ENCODE measurements around the gene KIF26B. TPM values are rescaled to one million over a fixed set of nuclear protein-coding genes. Genes with fewer than 3 reads are reported as not detected.

Gene KIF26B
- total RNA-seq, 3 donors from 2014 or later (not counting 1 experiment from before 2014, with no cell fraction given), result 0.16 to 0.96 (median 0.18) TPM

GRCh38 chr1:245600658-245601057 is 445.9 kb downstream of the KIF26B start:
- Histone ChIP-seq H3K4me1 (ENCODE audit: control insufficient read depth, insufficient read depth, low read length) (no peaks in the 10 kb centered on the region), H3K4me3 (ENCODE audit: low read length) (no peak overlapping the region), H3K27me3 (ENCODE audit: control insufficient read depth, insufficient read depth, low read length) (no peaks in the 10 kb centered on the region), H3K36me3 (ENCODE audit: control insufficient read depth, insufficient read depth, low read length) (no peaks in the 10 kb centered on the region), H3K9me3 (ENCODE audit: control insufficient read depth, insufficient read depth, low read length) (no peaks in the 10 kb centered on the region), H3K27ac (ENCODE audit: low read length) (no peak overlapping the region)
- 93% methylated on average over 4 of the region's 4 CpGs for WGBS (ENCODE audit: insufficient coverage)
- no peaks in the 10 kb centered on the region for H3K9me3 Mint-ChIP-seq
- no peak overlapping the region for H3K4me3 Mint-ChIP-seq
- peaks cover 0 to 5% of the 10 kb centered on the region in 2 donors for H3K27me3 Mint-ChIP-seq (ENCODE audit: low read depth in 2 of 2)
- TF ChIP-seq CTCF (IDR thresholded peaks at IDR 0.05), result no peak
- no peaks in the 10 kb centered on the region for H3K36me3 Mint-ChIP-seq
- H3K27ac Mint-ChIP-seq, result no peak overlapping the region
- intact Hi-C loops (cut with micrococcal nuclease), result no loop called here
- no peak for ATAC-seq
- no peak for DNase-seq
- H3K4me1 Mint-ChIP-seq, result no peaks in the 10 kb centered on the region

- Histone ChIP-seq H3K27me3 (ENCODE audit: control insufficient read depth, insufficient read depth, low read length) (no peaks in the 10 kb centered on the region), H3K9me3 (ENCODE audit: control insufficient read depth, insufficient read depth, low read length) (no peaks in the 10 kb centered on the region), H3K36me3 (ENCODE audit: control insufficient read depth, insufficient read depth, low read length) (no peaks in the 10 kb centered on the region), H3K4me1 (ENCODE audit: control insufficient read depth, insufficient read depth, low read length) (peaks cover 4% of the 10 kb centered on the region), H3K4me3 (ENCODE audit: low read length) (no peak overlapping the region), H3K27ac (ENCODE audit: low read length) (no peak overlapping the region)
- Mint-ChIP-seq H3K4me1 (peaks cover 6 to 12% of the 10 kb centered on the region in 2 donors), H3K36me3 (no peaks in the 10 kb centered on the region), H3K27ac (no peak overlapping the region), H3K9me3 (no peaks in the 10 kb centered on the region), H3K4me3 (no peak overlapping the region), H3K27me3 (ENCODE audit: low read depth in 2 of 2) (peaks cover 6 to 7% of the 10 kb centered on the region in 2 donors)
- ATAC-seq, result no peak
- no peak for DNase-seq
- 81% methylated on average over 6 of the region's 6 CpGs for whole genome bisulfite sequencing (ENCODE audit: insufficient coverage)
- intact Hi-C loops (cut with micrococcal nuclease), result no loop called here
- no peak for TF ChIP-seq CTCF (IDR thresholded peaks at IDR 0.05)
Measured at GRCh38 chr1:245603311-245603865, 448.6 kb downstream of the KIF26B start.

- no peak for TF ChIP-seq CTCF (IDR thresholded peaks at IDR 0.05)
- no peak for ATAC-seq
- Mint-ChIP-seq H3K4me1 (peaks cover 6 to 14% of the 10 kb centered on the region in 2 donors), H3K27ac (no peak overlapping the region), H3K36me3 (no peaks in the 10 kb centered on the region), H3K27me3 (ENCODE audit: low read depth in 2 of 2) (peaks cover 6 to 7% of the 10 kb centered on the region in 2 donors), H3K9me3 (no peaks in the 10 kb centered on the region), H3K4me3 (no peak overlapping the region)
- 64% methylated on average over 9 of the region's 9 CpGs for WGBS (ENCODE audit: insufficient coverage)
- no peak for DNase-seq
- Histone ChIP-seq H3K9me3 (ENCODE audit: control insufficient read depth, insufficient read depth, low read length) (no peaks in the 10 kb centered on the region), H3K4me1 (ENCODE audit: control insufficient read depth, insufficient read depth, low read length) (peaks cover 4% of the 10 kb centered on the region), H3K36me3 (ENCODE audit: control insufficient read depth, insufficient read depth, low read length) (no peaks in the 10 kb centered on the region), H3K4me3 (ENCODE audit: low read length) (no peak overlapping the region), H3K27me3 (ENCODE audit: control insufficient read depth, insufficient read depth, low read length) (no peaks in the 10 kb centered on the region), H3K27ac (ENCODE audit: low read length) (no peak overlapping the region)
- intact Hi-C loops (cut with micrococcal nuclease), result no loop called here
Measured at GRCh38 chr1:245604979-245605378, 450.2 kb downstream of the KIF26B start.
